ENCODE results near the gene CD81.

DNA sequence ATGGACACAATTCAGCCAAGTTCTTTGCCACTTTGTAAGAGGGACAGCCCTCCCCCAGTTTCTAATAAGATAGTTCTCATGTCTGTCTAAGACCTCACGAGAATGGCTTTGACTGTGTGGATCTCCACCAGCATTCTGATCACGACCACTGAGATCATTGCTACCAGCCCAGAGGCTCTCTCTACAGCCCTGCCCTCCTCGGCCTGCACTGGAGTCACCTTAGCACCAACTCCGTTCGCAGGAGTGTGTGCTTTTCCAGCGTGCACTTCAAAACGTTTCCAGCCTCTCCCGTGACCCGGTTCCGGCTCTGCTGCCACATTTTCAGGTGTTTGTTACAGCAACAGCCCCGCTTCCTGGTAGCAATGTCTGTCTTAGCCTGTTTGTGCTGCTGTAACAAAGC, 49.1 kb upstream of the CD81 start:
- TF ChIP-seq ZNF507 (tag; conservative IDR thresholded peaks at IDR 0.05) (no peak), YY1 (IDR thresholded peaks at IDR 0.05; ENCODE audit: borderline replicate concordance in 1 of 3, control insufficient read depth in 1 of 3, extremely low read depth in 1 of 3, insufficient read depth in 3 of 3, insufficient read length in 1 of 3, insufficient replicate concordance in 2 of 3, low read depth in 1 of 3, low read length in 2 of 3) (no peak), NFIC (IDR thresholded peaks at IDR 0.05) (no peak), RBM22 (IDR thresholded peaks at IDR 0.05; ENCODE audit: low read depth, low read length, poor library complexity, severe bottlenecking) (no peak), DDX20 (tag; IDR thresholded peaks at IDR 0.05; ENCODE audit: low read depth) (no peak)
